GM12878 (cell line): ENCODE results near the gene CAMTA1. TPM values are rescaled to one million over a fixed set of nuclear protein-coding genes. Genes with fewer than 3 reads are reported as not detected.

Experiments used
- ATAC-seq: fragments of 200-7000 bp; cut with Tn5 transposase; 3 replicates; pipeline ENCODE4 v1.9.1; 2020; ENCODE audit warnings: mild to moderate bottlenecking, moderate library complexity
- BruUV-seq: library from RNA; stranded (reverse); fragments of 400-500 nt; replicated peaks from 2 replicates; lab custom pipeline; 2021; lab: Mats Ljungman, UMichigan
- CTCF ChIA-PET: fragments of 300-600 bp; sonication (Branson Sonifier 250); formaldehyde crosslinking; extraction: SDS; loops from one replicate; lab custom pipeline; 2021; ENCODE audit warnings: inconsistent platforms; lab: Yijun Ruan, JAX
- POLR2A ChIA-PET: fragments of 350-600 bp; formaldehyde crosslinking; extraction: SDS; loops from one replicate; lab custom pipeline; 2021; ENCODE audit warnings: inconsistent platforms; lab: Charles Lee
- RAD21 ChIA-PET: fragments of 300-600 bp; sonication (Branson Sonifier 250); formaldehyde crosslinking; loops from one replicate; lab custom pipeline; 2023; ENCODE audit warnings: antibody characterized with exemption; ENCODE audit not compliant: unreplicated experiment; lab: Charles Lee
- SMC1A ChIA-PET: fragments of 300-600 bp; sonication (Branson Sonifier 250); formaldehyde crosslinking; loops from one replicate; lab custom pipeline; 2023; ENCODE audit not compliant: unreplicated experiment, uncharacterized antibody; lab: Charles Lee
- DNase-seq: peaks from one replicate; pipeline ENCODE4 v3.0.0-alpha.2; 2011; ENCODE audit warnings: low read depth, low spot score
- FAIRE-seq: peaks from 3 replicates; lab custom pipeline; 2011; peaks lifted over from hg19 to GRCh38; lab: Jason Lieb, UNC
- H2AFZ ChIP-seq: 2 replicates; pipeline ENCODE4 v1.6.0; 2011; ENCODE audit warnings: low read depth, low read length, control low read depth; ENCODE audit not compliant: control insufficient read depth
- H3K27ac ChIP-seq: 2 replicates; pipeline ENCODE4 v1.5.1; 2011; ENCODE audit warnings: control low read depth; ENCODE audit not compliant: control insufficient read depth, insufficient read depth
- H3K27me3 ChIP-seq, 2 experiments: replicated peaks in 1 of 2; 2 replicates each; pipeline versions ENCODE4 v1.6.0 to v1.6.1; 2011; ENCODE audit warnings: low read length in 1 of 2; ENCODE audit not compliant: control insufficient read depth in 2 of 2, insufficient read depth in 2 of 2
- H3K36me3 ChIP-seq, 2 experiments: 2 replicates each; pipeline ENCODE4 v1.5.1; 2011; ENCODE audit warnings: low read length in 1 of 2; ENCODE audit not compliant: control insufficient read depth in 2 of 2, insufficient read depth in 2 of 2
- H3K4me1 ChIP-seq: 2 replicates; pipeline ENCODE4 v1.6.1; 2011; ENCODE audit warnings: mild to moderate bottlenecking, low read length, moderate library complexity, mixed read lengths; ENCODE audit not compliant: control insufficient read depth, insufficient read depth
- H3K4me2 ChIP-seq: 2 replicates; pipeline ENCODE4 v1.6.0; 2011; ENCODE audit warnings: control low read depth; ENCODE audit not compliant: control insufficient read depth, insufficient read depth
- H3K4me3 ChIP-seq: fragments of 200-600 bp; sonication (generic); 2 replicates; pipeline ENCODE4 v1.5.1; 2016
- H3K79me2 ChIP-seq: 2 replicates; pipeline ENCODE4 v1.6.0; 2011; ENCODE audit warnings: low read length; ENCODE audit not compliant: control insufficient read depth, insufficient read depth
- H3K9ac ChIP-seq: 2 replicates; pipeline ENCODE4 v1.8.0; 2011; ENCODE audit warnings: low read length, control low read depth, mixed read lengths; ENCODE audit not compliant: control insufficient read depth, insufficient read depth
- H3K9me3 ChIP-seq: replicated peaks from 3 replicates; pipeline ENCODE4 v1.5.1; 2011; ENCODE audit warnings: mild to moderate bottlenecking, low read length; ENCODE audit not compliant: control insufficient read depth, insufficient read depth
- H4K20me1 ChIP-seq: 2 replicates; pipeline ENCODE4 v1.6.0; 2011; ENCODE audit not compliant: control insufficient read depth, insufficient read depth
- ATF7 ChIP-seq: fragments of 450-650 bp; IDR thresholded peaks from 2 replicates; pipeline ENCODE4 v1.6.1; 2016; ENCODE audit warnings: low read depth, mild to moderate bottlenecking
- CREM ChIP-seq: IDR thresholded peaks from 2 replicates; pipeline ENCODE4 v1.6.1; 2014; ENCODE audit warnings: antibody characterized with exemption, low read depth
- JUND ChIP-seq: IDR thresholded peaks from 2 replicates; pipeline ENCODE4 v1.6.1; 2012; ENCODE audit warnings: low read depth, mild to moderate bottlenecking, low read length, improper control_type of control experiment, moderate library complexity
- LARP7 ChIP-seq: fragments of 450-650 bp; IDR thresholded peaks from 2 replicates; pipeline ENCODE4 v1.6.1; 2017; ENCODE audit warnings: mild to moderate bottlenecking
- MXI1 ChIP-seq: fragments of 150-350 bp; IDR thresholded peaks from 2 replicates; pipeline ENCODE4 v1.6.1; 2011; ENCODE audit warnings: low read depth, mild to moderate bottlenecking, inconsistent platforms, low read length, improper control_type of control experiment
- NR2C2 ChIP-seq: IDR thresholded peaks from 2 replicates; pipeline ENCODE4 v1.6.1; 2011; ENCODE audit warnings: borderline replicate concordance, low read depth; ENCODE audit not compliant: control insufficient read depth, insufficient read length
- RCOR1 ChIP-seq: conservative IDR thresholded peaks from 2 replicates; pipeline ENCODE4 v1.6.1; 2012; ENCODE audit warnings: low read depth, low read length, improper control_type of control experiment
- SIN3A ChIP-seq: IDR thresholded peaks from 2 replicates; pipeline ENCODE4 v1.6.1; 2012; ENCODE audit warnings: low read depth, low read length, improper control_type of control experiment
- SMAD1 ChIP-seq: fragments of 450-650 bp; IDR thresholded peaks from 2 replicates; pipeline ENCODE4 v1.6.1; 2018; ENCODE audit warnings: mild to moderate bottlenecking, low read depth; ENCODE audit not compliant: partially characterized antibody
- SREBF1 ChIP-seq: IDR thresholded peaks from 2 replicates; pipeline ENCODE4 v1.6.1; 2012; ENCODE audit warnings: mild to moderate bottlenecking, low read length
- SRF ChIP-seq, 2 experiments: IDR thresholded peaks; 2 replicates each; pipeline ENCODE4 v1.6.1; 2011; ENCODE audit warnings: low read depth in 2 of 2, low read length in 2 of 2, mild to moderate bottlenecking in 1 of 2, moderate library complexity in 1 of 2
- ZBED1 ChIP-seq: IDR thresholded peaks from 2 replicates; pipeline ENCODE4 v1.6.1; 2016; ENCODE audit warnings: borderline replicate concordance
- WGBS: methylation state at CpG from one replicate; pipeline ENCODE4 v1.1.6; 2016; ENCODE audit warnings: low lambda C conversion rate; ENCODE audit not compliant: insufficient replicate concordance, insufficient coverage; ENCODE audit errors: missing lambda C conversion rate; 5-methylcytosine and 5-hydroxymethylcytosine counted together
- in situ Hi-C: fragments of 300-500 bp; cut with MboI; formaldehyde crosslinking; loops from 9 replicates; pipeline ENCODE4 v1.14.3; 2018; ENCODE audit warnings: mixed read lengths
- intact Hi-C: fragments of 100-400 bp; cut with micrococcal nuclease; formaldehyde crosslinking; loops from one replicate; pipeline ENCODE4 v1.14.2; 2022; ENCODE audit not compliant: unreplicated experiment
- polyA plus RNA-seq, 11 experiments: library from polyadenylated mRNA; depleted of rRNA in 4 of 11; unstranded in 6 of 11; stranded (reverse) in 5 of 11; fragments of >200 nt; fragmentation: Nextera tagmentation in 4 of 11; fragmentation: Illumina TruSeq in 1 of 11; extraction: Ambion mirVana in 4 of 11; extraction: Trizol in 1 of 11; gene quantifications; 1 replicate in 1 of 11; 2 replicates in 10 of 11; pipeline versions ENCODE4 v1.2.1 to v1.2.3, GENCODE V29; 2011 to 2016; ENCODE audit warnings: inconsistent platforms in 2 of 11, missing spikeins in 2 of 11, low read depth in 1 of 11
- total RNA-seq, 4 experiments: library from RNA; depleted of rRNA in 3 of 4; stranded (reverse); fragments of >200 nt in 3 of 4; fragmentation: Illumina TruSeq in 1 of 4; extraction: Trizol in 1 of 4; gene quantifications; 2 replicates each; pipeline versions ENCODE4 v1.2.1 to v1.2.3, GENCODE V29; 2013 to 2021

CAMTA1 gene
- total and polyA plus RNA-seq, 10 of the 15 experiments (the other 5 are each of a cell fraction or from before 2014, with no cell fraction given): 37.7 to 148 (median 76.4) TPM

DNA sequence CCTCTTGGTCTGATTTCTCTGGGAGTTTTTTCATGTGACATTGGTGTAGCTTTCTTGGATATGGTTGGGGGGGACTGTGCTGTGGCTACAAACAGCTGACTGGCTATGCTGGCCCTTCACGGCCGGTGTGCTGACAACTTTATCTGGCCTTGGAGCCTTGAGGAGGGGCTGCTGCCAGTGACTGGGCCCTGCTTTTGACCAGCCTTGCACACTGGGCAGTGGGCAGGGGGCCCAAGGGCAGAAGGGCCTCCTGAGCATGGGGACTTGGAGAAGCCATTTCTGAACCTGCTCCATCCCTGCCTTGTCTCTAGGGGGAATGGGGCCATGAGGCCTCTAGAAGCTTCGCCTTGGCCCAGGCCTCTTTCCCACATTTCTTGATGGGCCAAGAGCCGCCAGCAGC is 139.6 kb downstream of the CAMTA1 start (continued):
- no peak for TF ChIP-seq SIN3A

DNA sequence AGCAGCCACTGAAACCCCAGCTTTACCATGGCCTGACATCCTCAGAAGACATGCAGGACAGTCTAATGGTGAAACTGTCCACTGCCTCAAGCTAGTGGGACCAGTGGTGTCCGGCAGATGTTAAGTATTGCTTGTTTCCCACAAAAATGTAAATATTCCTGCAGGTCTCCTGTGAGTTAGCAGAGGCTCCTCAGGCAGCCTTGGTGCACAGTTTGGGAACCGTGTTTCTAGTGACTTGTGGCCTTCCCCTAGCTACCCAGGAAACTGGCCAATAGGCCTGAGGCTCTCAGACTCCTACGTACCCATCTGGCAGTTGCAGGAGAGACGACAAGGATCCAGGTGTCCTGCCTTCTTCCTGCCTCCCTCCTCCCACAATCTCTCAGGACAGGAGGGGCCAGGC is 142.4 kb downstream of the CAMTA1 start:
- no peak overlapping the region for H3K4me2 ChIP-seq
- in situ Hi-C loops: no loop called here
- no peaks in the 10 kb centered on the region for H3K36me3 ChIP-seq
- H3K9me3 ChIP-seq: no peaks in the 10 kb centered on the region
- 0% methylated on average over 4 of the region's 4 CpGs for WGBS
- ATAC-seq: no peak
- ChIA-PET CTCF (interaction anchor here (1.1 to 2.1 kb wide), 2 partner anchors 205 to 208 kb away, joined by 3 to 4 read pairs; no protein-coding TSS in a partner anchor), RAD21 (no interaction called here), SMC1A (no interaction called here), POLR2A (no interaction called here)
- no peak overlapping the region for H3K4me3 ChIP-seq
- H3K9ac ChIP-seq: no peak overlapping the region
- no peak overlapping the region for H3K27ac ChIP-seq
- no peaks in the 10 kb centered on the region for H3K4me1 ChIP-seq
- no peaks in the 10 kb centered on the region; a peak in 3 of 4 replicates for H3K27me3 ChIP-seq
- H3K79me2 ChIP-seq: no peaks in the 10 kb centered on the region
- TF ChIP-seq ZBED1: no peak
- no peak for TF ChIP-seq LARP7
- TF ChIP-seq ATF7: no peak
- no peak for TF ChIP-seq MXI1
- no peak for TF ChIP-seq SREBF1
- no peak for TF ChIP-seq RCOR1
- no peak for TF ChIP-seq CREM
- TF ChIP-seq SMAD1: no peak
- no peak for TF ChIP-seq SRF (IDR thresholded peaks at IDR 0.05; ENCODE audit: low read depth in 2 of 2, low read length in 2 of 2)
- TF ChIP-seq NR2C2: no peak
- TF ChIP-seq JUND: no peak
- BruUV-seq: no TSS peak
- no peak for FAIRE-seq
- no peak for DNase-seq
- no peak overlapping the region for H2AFZ ChIP-seq
- intact Hi-C loops: no loop called here
- no peaks in the 10 kb centered on the region for H4K20me1 ChIP-seq
